ENCODE data around the gene LRP1B.

The LRP1B gene

DNA sequence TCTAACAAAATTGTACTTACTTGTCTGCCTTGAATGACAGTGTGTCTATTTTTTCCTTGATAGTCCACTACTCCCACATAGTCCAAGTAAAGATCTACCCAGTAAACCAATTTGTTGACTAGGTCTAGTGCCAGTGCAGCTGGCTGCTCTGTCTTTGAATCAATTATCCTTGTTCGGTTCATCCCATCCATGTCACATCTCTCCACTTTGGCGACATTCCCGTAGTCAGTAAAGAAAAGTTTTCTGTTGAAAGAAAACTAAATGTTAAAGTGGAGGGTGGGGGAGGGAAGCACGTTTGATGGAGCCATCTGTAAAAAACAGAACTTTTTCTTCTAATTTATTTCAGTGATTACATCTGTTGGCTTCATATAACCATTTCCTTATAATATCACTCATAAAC lies 1068.8 kb downstream of the LRP1B start:
- no peak for DNase-seq

- DNase-seq, result no peak
These were observed 1072.3 kb downstream of the LRP1B start for GRCh38 chr2:141058556-141058955.

DNA sequence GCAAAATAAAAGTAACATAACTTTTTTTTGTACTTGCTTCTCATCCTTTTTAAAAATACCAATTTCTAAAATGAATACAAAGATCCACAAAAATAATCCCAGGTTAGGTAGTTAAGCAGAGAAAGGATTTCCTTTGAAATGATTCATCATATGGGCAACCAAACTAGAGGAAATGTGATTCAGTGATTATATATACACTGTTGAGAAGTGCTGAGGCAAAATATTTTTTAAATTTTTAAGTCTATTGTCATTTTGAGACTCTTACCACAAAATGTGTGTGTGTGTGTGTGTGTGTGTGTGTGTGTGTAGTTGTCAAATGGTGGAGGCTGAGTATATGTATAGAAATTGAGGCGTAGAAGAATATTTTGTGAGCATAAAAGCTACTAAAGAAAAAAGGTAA lies 1075.3 kb downstream of the LRP1B start:
- DNase-seq, result no peak

GRCh38 chr2:141048951-141049350 lies 1081.9 kb downstream of the LRP1B start:
- DNase-seq, result no peak

DNA sequence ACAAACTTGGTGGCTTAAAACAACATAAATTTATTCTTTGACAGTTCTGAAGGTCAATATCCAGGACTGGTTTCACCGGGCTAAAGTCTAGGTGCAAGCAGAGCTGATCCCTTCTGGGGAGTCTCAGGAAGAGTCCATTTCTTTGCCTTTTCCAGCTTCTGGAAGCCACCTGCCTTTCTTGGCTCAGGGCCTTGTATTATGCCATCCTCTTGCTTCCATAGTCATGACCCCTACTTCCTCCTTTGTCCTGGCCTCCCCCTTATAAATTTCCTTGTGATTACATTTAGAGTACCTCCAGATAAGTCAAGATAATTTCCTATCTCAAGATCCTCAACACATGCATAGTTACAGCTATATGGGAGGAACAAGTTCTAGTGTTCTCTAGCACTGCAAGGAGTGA lies 1089.5 kb downstream of the LRP1B start:
- no peak for DNase-seq

- no peak for DNase-seq
These were observed 1092.5 kb downstream of the LRP1B start for GRCh38 chr2:141038341-141038740.

DNA sequence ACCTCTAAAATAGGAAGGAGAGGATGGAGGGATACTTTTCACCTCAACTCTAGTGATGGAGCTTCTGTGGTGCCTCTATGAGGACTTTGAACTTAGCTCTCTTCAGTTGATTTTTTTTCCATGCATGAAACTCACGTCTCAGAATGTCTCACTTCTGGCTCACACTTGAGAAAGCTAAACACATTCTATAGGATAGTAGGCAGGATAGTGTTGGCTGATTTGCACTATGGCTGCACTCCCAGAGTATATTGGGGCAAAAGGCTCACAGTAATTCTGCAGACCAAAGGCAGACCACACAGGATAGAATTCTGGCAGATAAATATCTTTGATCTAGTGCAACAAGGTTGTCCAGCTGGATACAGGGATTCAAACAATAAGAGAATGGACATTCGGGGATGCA lies 1093.5 kb downstream of the LRP1B start:
- no peak for DNase-seq

GRCh38 chr2:141035846-141036420 lies 1094.9 kb downstream of the LRP1B start:
- DNase-seq, result no peak

GRCh38 chr2:141029428-141030078 lies 1101.3 kb downstream of the LRP1B start:
- DNase-seq, result no peak

DNA sequence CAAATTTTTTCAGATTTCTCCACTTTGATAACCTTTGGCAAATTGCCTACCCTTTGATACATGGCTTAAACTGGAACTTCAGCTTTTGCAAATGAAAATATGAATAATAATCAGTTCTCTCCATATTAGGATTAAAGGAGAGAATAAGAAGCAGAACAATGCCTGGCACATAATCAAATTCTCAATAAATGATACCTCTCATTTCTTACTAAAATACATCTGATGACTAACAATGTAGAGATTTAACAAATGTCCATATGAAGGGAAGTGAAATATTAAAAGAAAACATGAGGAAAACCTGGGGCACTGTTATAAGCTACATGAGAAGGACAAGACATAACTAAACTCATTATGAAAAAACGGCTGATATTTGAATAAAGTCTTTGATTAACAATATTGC lies 1103.6 kb downstream of the LRP1B start:
- DNase-seq, result no peak

- DNase-seq, result no peak
These were observed 1109.2 kb downstream of the LRP1B start for GRCh38 chr2:141021611-141022010.

GRCh38 chr2:141021109-141021508 lies 1109.7 kb downstream of the LRP1B start:
- DNase-seq, result no peak

DNA sequence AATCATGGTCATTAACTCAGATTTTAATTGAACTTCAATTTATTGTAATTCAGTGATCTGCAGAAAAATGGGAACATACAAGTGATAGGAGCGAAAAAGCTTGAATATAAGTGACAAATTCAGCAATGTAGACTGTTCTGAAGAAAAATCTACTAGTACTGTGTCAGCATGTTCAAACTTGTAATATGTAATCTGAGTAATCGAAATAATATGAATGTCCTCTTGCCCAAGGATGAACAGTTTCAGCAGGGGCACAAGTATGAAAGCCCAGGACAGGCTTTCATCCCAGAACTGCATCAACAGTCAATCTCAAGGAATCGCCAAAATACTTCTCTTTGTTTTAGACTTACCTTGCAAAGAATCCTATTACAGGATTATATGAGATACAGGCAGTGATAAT lies 1110.5 kb downstream of the LRP1B start:
- no peak for DNase-seq

DNA sequence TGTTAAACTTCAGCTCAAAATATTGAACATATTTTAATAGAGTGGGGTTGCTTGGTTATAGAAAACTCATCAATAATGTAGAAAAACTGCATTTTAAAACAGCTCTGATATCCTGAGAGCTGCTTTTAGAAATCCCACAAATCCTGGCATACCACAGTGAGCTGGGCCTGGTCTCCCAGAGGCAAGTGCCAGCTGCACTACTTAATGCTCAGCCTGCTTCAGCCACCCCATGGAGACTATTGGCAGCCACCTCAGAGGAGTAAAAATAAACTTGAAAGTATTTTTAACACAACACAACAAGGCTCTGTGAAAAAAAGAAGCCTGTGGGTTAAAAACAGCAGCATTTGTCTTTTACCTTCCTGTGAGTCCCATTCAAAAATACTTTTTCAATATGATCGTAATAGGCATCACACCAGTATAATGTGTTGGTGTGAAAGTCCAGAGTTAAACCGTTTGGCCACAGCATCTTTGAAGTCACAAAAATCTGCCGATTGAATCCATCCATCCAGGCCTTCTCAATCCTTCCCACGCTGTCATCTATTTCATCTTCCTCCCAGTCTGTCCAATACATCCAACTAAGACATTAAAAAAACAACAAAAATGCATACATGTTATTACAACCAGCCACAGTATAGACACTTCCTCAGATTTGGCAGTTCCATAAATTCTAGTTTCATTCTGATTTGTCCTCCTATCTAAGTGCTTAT lies 1115.3 kb downstream of the LRP1B start:
- DNase-seq, result no peak

- no peak for DNase-seq
These were observed 1126.7 kb downstream of the LRP1B start for GRCh38 chr2:141003967-141004657.

DNA sequence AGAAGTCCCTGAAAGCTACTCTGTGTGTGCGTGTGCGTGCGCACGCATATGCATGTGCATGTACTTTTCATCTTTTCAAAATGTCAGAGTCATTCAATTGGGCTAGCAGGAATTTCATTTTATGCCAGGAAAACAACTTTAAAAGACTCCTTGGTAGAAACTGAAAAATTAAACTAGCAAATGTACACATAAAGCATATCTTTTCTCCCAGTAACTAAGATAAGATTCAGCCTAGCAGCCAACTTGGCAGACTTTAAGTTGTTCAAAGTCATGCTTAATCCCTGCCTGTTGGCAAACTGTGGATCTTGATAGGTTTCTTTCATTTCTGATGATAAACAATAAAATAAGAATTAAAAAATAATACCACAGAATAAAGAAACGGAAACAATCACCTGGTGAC lies 1129.1 kb downstream of the LRP1B start:
- no peak for DNase-seq

GRCh38 chr2:140998577-140998976 lies 1132.2 kb downstream of the LRP1B start:
- DNase-seq, result no peak

- no peak for DNase-seq
These were observed 1132.8 kb downstream of the LRP1B start for GRCh38 chr2:140998017-140998416.

DNA sequence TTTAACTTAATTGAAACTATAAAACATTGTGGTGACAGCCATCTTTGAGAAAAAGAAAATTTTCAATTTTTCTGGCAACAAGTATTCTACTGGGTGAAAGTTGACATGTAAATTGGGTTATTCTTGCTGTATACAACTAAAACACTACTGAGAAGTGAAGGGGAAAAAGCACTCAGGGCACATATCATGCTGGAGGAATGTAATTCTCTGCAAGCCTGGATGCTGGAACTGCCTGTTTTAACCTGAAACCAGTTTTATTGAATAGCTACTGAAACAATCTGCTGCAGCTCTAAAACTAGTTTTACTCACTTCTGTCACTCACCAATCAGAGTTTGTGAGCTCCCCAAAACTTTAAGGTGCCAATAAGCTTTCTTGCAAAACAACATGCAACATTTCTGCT lies 1136.0 kb downstream of the LRP1B start:
- no peak for DNase-seq

DNA sequence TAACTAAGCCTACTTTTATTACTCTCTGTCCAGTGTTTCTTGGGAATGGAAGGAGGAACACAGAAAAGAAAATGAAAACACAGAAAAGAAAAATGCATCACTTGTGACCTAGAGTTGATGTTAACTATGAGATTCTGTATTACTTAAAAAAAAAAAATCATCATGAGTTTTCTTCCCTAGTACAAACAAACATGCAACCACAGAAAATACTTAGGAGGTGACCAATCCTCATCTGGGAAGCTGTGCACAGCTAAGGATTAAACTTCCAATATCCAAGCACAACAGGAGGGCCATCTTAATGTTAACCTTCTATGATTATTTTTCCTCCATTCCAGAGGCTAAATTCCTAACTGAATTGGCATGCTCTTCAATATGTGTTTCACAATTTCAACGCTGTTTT lies 1140.4 kb downstream of the LRP1B start:
- no peak for DNase-seq

DNA sequence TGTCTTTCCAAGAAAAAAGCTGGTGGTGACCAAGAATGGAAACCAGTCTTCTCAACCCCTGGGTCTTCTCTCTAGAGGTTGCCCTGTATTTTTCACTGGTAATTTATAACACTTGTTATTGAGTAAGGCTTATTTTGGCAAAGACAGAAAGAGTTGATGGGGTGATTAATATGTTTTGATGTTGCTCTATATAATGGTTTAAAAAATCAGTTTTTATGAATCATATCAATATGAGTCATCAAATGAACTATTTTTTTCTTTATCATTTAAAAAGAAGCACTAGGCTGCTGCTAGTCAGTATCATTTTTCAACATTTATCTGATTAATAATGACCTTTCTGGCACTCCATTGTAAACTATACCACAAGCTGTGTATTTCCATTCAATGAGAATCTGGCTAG lies 1142.2 kb downstream of the LRP1B start:
- DNase-seq, result no peak

GRCh38 chr2:140986456-140986855 lies 1144.4 kb downstream of the LRP1B start:
- DNase-seq, result no peak

- no peak for DNase-seq
These were observed 1155.6 kb downstream of the LRP1B start for GRCh38 chr2:140975237-140975636.

- no peak for DNase-seq
These were observed 1158.1 kb downstream of the LRP1B start for GRCh38 chr2:140972724-140973123.

Measured in CD4-positive, alpha-beta T cell treated with Interleukin-6 for 4 hours (primary cell).